RPMI8226 (cell line): ENCODE measurements around the gene MILR1.

ENCODE experiments used
- DNase-seq: peaks from one replicate; pipeline ENCODE4 v3.0.0-alpha.2; 2015

MILR1 gene

DNA sequence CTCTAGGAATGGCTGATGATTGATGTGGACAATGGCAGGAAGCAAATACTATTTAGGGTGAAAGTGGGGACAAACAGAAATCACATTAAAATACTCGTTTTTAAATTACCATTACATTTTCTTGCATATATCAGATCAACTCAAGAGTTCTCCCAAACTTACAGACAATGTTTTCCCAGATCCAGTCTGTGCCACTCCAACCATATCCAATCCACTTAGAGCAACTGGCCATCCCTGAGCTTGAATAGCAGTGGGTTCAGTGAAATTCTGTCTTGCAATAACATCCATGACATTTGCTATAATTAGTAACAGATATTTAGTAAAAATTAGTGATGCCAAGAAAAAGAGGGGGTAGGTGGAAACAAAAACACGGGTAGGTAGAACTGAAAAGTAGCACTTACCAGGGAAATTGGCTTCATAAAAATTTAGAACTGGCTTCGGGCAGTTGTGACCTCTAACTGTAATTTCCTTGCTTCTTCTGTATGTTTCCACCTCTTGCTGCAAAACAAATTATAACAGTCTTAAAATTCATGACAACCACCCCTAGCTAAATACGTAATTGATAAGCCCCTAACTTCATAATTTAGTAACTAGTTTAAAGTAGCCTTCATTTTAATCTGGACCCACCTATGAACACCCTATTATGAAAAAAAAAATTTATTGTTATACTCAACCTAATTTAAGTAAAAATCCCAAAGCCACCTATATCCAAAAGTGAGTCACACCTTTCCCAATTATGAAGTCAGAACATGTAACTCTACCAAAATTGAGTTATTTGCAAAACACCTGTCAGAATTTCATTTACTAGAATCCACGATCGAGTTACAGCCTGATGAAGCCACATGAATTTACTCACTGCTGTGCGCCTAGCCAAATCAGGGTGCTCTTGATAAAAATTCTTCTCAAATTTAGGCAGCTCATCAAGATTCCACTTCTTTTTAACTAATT is 55.2 kb downstream of the MILR1 start:
- DNase-seq = no peak

DNA sequence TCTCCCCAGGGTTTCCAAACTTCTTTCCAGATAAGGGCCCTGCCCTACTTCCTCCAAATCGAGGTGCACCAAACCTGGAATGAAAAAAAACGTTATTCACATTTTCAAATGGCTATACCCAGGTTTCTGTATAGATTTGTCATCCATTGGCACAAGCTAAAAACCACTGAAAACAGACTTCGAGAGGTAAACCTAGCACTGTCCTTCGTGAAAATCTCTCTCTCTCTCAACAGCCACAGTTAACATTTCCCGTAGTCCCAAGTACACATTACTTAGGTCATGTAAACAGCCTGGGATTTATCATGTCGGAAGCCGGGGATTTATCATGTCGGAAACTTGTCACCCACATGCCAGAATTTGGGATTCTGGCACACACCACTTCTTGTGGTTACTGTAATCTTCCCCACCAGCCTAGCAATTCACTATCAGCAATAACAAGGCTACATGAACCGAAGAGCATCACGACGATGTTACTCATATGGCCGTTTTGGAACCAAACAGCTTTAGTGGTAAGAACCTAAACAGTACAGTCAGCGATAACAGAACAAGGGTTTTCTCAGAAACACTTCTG is 55.9 kb downstream of the MILR1 start:
- DNase-seq = no peak

DNA sequence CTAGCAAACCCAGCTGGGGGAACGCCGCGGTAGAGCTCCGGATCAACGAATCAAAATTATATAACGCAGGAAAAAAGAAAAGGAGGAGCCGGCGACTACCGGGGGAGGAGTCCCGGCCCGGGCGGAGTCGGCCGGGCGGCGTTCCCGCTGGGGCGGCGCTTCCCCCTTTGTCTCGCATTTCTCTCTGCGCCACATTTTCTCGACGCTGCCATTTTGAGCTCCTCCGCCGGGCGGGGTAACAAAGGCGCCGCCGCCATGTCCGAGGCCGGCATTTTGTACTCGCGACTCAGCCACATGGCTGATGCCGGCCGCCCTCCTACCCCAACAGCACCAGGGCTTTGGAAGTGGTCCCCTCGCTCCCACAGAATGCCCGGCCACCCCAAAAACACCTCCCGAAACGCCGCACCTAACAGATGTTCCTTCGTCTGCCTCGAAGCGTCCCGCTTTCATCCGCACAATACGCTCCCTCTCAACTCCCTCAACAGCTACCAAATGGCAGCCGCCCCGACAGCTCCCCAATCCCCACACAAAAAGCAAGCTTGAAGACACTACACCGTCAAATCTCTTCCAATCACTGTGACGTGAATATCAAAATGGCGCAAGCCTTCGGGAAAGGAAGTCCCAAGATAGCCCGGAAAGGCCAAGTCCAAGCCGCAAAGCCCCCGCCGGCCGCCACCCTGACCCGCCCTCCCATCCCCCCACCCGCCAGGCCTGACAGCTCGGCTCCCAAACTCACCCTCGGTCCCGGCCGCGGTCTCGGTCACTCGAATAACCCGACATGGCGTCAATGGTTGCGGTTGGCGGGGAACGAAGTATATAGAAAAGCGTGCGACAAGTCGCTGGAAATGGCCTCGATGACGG is 56.7 kb downstream of the MILR1 start:
- DNase-seq = peak; percentile 92

DNA sequence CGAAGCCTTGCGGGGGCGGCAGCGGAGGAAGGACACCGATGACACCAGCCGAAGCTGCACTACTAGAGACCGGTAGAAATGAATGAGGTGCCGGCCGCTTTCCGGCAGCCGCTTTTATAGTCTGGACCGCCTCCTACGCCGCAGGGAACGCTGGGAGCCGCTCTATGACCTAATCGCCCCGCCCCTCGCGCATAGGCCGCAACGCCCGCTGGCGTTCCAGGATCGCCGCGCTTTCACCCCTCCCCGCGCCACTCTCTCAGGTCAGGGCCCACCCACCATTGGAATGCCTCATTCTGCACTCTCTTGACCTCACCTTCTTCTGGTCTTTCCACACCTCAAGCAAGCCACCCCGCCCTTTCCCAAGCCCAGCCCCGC is 57.3 kb downstream of the MILR1 start, which contains the start of gene DDX5:
TSS of gene DDX5 (minus strand) at position 89 of the 375 bp plus-strand sequence. CDS start 170 bp downstream, outside the sequence.
- peak; percentile 99 for DNase-seq

DNA sequence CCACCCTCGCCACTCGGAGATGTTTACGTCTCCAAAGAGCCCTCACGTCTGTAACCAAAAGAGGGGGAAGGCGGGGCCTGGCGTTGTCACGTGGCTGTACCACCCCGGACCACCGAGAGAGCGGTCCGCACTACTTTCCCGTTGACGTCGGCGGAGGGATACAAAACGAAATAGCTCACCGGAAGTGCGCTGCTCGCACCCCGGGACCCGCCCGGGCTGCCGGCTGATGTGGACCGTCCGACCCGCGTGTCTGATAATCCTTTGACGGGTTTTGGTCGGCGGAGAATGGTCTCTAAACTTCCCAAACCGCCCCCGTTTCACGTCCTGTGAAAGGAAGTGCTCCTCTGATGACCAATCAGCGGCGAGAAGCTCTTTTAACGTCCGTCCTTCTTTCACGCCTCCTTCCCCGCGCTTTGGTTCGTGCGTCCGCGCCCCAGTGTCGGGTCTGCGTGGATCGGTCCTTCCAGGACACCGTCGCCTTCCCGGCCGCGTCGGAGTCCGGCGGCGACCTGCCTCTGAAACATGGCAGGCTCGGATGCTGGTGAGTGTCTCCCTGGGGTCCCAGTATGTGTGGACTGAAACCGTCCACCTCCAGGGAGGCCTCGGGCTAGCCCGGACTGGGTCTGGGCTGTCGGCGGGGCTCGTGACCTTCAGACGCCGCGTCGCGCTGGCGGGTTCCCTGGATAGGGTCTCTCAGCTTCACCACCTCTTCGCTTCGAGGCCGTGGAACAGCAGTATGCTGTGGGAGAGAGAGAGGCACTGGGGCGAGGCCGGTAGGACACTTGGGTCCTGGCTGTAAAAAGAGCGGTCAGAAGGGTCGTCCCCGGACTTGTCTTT is 57.9 kb downstream of the MILR1 start, which contains the start of gene CEP95:
TSS of gene CEP95 (plus strand) at position 402 of the 837 bp plus-strand sequence. CDS start at position 523, 121 bp downstream.
- DNase-seq = peak; percentile 91

DNA sequence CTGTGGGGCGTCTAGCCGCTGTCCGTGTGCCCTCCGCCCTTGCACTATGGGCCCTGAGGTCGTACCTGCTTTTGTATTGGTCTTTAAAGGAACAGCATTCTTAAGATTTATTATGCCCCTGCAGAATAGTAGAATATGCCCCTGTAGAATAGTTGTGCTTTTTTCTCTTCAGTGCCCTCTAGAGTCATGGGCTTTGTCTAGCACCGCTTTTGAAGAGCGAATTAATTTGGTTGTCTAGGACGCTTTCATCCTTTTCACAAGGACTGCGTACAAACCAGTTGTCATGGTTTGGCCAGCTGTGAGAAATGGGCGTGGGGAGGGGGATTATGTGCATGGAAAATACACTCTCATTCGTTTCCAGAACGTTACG is 58.5 kb downstream of the MILR1 start:
- DNase-seq = peak; percentile 70

DNA sequence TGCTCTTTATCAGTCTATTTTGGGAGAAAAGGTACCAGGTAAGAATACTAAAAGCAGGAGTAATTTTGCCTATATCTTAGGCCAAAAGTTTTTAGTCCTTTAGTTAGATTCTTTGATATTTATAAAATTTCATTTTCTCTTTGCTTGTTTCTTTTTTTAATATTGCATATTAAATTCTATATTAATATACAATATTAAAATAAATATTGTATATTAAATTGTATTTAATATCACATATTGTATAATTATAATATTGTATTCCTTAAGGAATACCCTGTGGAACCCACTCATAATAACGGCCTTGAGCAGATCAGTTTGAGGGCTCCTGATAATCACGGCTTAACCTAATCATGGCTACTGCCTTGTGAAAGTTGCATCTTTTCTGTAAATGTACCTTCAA is 59.8 kb downstream of the MILR1 start:
- no peak for DNase-seq

DNA sequence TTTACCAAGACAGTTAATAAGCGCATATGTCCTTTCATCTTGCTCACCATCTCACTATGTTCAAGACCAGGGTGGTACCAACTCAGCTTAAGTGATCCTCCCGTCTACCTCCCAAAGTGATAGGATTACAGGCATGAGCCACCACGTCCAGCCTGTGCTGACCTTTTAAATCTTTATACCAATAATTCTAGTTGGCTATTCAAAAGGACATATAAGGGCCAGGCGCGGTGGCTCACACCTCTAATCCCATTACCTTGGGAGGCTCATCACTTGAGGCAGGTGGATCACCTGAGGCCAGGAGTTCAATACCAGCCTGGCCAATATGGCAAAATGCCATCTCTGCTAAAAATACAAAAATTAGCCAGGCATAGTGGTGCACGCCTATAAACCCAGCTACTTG is 60.3 kb downstream of the MILR1 start:
- DNase-seq = no peak

DNA sequence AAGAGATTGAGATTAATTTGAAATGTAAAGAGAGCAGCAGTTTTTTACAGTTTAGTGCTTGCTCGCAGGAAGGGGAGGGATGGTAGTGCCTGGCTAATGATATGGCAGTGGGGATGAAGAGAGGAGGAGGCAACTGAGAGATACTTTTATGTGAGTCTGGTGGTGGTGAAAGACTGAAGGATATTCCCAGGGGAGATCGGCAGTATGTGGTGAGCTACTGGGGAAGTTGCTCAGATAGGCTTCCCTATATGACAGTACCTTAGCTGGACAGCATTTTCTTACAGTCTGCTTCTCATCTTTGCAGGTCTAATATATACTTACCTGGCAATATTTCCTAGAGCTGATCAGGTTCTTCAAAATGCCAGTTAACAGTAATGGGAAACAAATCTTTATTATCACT is 66.5 kb downstream of the MILR1 start:
- no peak for DNase-seq

DNA sequence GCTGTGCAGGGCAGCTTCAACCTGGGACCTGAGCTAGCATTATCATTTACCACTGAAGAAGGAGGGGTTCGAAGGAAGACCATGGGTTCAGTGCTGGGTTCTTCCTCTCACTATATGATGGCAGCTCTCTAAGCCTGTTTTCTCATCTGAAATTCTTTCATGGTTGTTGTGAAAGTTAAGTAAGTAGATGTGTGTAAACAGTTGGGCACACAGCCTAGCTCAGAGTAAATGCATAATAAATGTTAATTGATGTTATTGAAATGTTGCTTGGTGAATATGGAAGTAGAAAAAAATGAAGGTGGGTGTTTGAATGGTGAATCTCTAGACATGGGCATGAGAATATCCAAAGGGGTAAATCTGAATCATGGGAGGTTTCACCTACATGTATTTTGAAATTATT is 66.9 kb downstream of the MILR1 start:
- DNase-seq = no peak
